HG03139 (cell line): ENCODE measurements around the gene MCRIP2.

Experiments
- ATAC-seq: cut with Tn5 transposase; IDR thresholded peaks from one replicate; pipeline ENCODE4 v1.9.1; 2021; ENCODE audit not compliant: unreplicated experiment

Gene MCRIP2

GRCh38 chr16:647173-647902 is 5.7 kb downstream of the MCRIP2 start:
- ATAC-seq: no peak

- no peak for ATAC-seq
These were observed 6.6 kb downstream of the MCRIP2 start for GRCh38 chr16:648071-648780.

- peak; percentile 77 for ATAC-seq
These were observed 7.4 kb downstream of the MCRIP2 start, which contains the start of gene WDR90 for GRCh38 chr16:648781-649589. Gene WDR90, plus strand, starts transcription at chr16:649365. Its CDS starts 52 bp downstream, at chr16:649417.

GRCh38 chr16:649631-650030 is 8.0 kb downstream of the MCRIP2 start:
- peak; percentile 4 for ATAC-seq

GRCh38 chr16:651844-652243 is 10.2 kb downstream of the MCRIP2 start:
- no peak for ATAC-seq

- ATAC-seq: no peak
These were observed 11.1 kb downstream of the MCRIP2 start for GRCh38 chr16:652454-653305.

GRCh38 chr16:654034-654433 is 12.4 kb downstream of the MCRIP2 start:
- ATAC-seq: no peak

GRCh38 chr16:657487-657886 is 15.9 kb downstream of the MCRIP2 start:
- no peak for ATAC-seq

- ATAC-seq: no peak
These were observed 17.3 kb downstream of the MCRIP2 start for GRCh38 chr16:658679-659571.

- ATAC-seq: no peak
These were observed 18.0 kb downstream of the MCRIP2 start for GRCh38 chr16:659618-660017.

GRCh38 chr16:660132-660458 is 18.5 kb downstream of the MCRIP2 start:
- no peak for ATAC-seq

- ATAC-seq: no peak
These were observed 19.0 kb downstream of the MCRIP2 start for GRCh38 chr16:660459-661183.

GRCh38 chr16:661184-661821 is 19.7 kb downstream of the MCRIP2 start:
- ATAC-seq: no peak

- ATAC-seq: no peak
These were observed 20.5 kb downstream of the MCRIP2 start for GRCh38 chr16:662095-662494.

- ATAC-seq: no peak
These were observed 21.0 kb downstream of the MCRIP2 start for GRCh38 chr16:662597-662996.

- ATAC-seq: no peak
These were observed 24.9 kb downstream of the MCRIP2 start for GRCh38 chr16:666572-666971.

GRCh38 chr16:667113-667779 is 25.6 kb downstream of the MCRIP2 start:
- ATAC-seq: no peak
